Inflammatory macrophage (primary cell): ENCODE results near the gene WDR74.
"Not testable (repeated sequence)": the region's sequence is repeated elsewhere in the genome, so short reads cannot be mapped to it uniquely, and the experiment has no call there.

Source experiments
- DNase-seq, 2 donors: peaks; one replicate each; pipeline ENCODE4 v3.0.0-alpha.2; 2020 to 2022

WDR74 gene

DNA sequence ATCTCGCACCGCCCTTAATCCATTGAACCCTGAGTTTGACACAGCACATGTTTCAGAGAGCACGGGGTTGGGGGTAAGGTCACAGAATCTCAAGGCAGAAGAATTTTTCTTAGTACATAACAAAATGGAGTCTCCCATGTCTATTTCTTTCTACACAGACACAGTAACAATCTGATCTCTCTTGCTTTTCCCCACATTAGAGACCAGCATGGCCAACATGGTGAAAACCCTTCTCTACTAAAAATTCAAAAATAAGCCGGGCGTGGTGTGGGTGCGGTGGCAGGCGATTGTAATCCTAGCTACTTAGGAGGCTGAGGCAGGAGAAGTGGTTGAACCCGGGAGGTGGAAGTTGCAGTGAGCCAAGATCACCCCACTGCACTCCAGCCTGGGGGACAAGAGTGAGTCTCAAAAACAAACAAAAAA, 19.9 kb upstream of the WDR74 start:
- not testable (repeated sequence) for DNase-seq

DNA sequence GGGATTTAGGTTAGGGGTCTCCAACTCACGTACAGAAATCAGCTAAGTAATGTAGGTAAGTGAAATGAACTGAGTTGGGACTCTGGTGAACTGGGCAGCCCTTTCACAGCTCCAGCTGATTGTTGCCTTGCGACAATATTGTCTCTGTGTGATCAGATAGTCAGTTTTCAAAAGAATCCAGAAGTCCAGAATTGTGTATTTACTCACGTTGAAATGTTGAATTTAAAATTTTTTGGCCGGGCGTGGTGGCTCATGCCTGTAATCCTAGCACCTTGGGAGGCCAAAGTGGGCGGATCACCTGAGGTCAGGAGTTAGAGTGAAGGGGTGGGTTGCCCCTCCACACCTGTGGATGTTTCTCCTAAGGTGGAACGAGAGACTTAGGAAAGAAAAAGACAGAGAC, 18.8 kb upstream of the WDR74 start:
- no peak for DNase-seq

DNA sequence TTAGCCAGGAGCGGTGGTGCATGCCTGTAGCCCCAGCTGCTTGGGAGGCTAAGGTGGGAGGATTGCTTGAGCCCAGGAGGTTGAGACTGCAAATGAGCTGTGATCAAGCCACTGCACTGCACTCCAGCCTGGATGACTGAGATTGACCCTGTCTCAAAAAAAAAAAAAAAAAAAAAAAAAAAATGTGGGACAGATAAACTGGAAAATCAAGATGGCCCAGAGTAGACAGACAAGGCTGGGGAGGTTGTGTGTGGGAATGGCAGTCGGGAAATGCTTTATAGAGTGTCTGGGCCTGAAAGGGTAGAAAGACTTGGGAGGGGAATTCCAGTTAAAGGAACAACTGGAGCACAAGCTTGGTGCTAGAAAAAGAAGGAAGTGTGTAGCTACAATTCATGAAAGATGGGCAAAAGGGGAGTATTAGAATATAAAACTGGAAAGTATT, 18.2 kb upstream of the WDR74 start:
- peak in 1 of 2 donors; percentile 21 for DNase-seq

DNA sequence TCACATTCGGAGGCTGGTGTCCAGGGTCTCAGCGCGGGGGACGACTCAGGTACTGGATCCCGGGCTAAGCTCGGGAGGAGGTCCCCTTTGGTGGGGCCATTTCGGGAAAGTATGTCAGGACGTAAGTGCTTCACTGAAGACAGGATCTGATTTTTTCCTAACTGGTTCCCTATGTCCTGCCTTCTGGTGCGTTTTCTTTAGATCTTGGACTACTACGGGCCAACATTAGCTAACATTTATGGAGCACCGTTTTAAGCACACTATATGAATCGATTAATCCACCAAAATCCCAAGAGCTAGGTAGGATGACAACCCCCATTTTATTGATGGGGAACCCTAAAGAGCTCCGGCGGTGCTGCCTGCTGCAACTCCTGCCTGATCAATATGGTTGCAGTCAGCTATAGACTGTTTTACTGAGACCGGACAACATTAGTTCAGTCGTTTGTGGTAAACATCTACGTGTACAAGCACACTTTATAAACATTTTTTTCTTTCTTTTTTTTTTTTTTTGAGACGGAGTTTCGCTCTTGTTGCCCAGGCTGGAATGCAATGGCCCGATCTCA, 17.0 kb upstream of the WDR74 start:
- no peak for DNase-seq

DNA sequence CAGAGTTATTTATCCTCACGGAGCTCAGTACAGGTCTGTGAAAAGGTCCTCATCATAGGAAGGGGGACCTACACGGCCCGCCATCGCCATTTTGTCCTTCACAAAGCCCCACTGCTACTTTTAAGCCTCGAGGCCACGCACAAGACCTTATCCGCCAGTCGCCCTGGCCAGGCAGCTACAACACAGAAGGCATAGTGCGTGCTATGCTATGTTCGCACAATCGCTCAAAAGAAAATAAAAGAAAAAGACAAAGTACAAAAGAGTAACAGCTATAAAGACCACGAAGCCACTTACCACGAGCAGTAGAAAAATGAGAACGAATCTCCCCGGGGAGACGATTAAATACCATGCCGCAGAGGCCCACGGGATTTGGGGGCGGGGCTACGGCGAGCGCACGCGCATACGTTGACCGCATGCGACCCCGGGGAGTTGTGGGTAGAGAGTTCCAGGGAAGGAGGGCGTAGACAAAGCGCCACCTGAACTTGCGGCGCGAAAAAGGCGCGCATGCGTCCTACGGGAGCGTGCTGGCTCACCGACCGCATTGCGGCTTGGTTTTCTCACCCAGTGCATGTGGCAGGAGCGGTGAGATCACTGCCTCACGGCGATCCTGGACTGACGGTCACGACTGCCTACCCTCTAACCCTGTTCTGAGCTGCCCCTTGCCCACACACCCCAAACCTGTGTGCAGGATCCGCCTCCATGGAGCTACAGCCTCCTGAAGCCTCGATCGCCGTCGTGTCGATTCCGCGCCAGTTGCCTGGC, 16.4 kb upstream of the WDR74 start:
- DNase-seq: peak; percentile 97 to 98

DNA sequence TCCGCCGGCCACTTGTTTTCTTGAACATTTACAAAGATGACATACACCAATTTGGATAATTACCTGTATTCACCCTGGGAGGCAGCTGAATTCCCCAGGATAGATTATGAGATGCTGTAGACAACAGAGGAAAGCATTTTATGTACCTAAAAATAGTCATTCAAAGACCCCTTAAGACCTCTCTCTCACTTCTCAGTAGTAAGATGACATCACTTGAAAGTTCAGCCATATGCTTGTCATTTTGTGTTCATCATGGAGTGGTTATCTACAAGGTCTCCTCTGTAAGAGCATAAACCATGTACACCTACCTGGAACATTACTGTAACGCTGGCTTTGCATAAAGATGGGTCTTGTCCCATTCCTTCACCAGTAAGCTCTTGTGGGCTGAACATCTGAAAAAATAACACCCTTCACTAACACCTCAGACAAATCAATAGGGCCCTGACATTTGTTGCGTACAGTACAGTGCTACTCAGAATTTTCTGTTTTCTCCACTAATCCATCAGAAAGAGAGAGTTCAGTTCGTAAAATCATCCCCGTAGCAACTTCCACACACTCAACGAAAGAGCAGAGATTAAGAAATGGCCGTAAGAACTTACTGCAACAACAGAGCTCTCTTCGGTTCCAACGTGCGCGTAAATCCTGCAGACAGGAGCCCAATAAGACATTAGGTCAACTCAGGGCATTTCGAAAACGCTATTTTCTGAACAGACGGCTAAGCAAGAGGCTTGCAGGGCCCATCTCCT, 15.6 kb upstream of the WDR74 start:
- DNase-seq: peak in 1 of 2 donors; percentile 16

DNA sequence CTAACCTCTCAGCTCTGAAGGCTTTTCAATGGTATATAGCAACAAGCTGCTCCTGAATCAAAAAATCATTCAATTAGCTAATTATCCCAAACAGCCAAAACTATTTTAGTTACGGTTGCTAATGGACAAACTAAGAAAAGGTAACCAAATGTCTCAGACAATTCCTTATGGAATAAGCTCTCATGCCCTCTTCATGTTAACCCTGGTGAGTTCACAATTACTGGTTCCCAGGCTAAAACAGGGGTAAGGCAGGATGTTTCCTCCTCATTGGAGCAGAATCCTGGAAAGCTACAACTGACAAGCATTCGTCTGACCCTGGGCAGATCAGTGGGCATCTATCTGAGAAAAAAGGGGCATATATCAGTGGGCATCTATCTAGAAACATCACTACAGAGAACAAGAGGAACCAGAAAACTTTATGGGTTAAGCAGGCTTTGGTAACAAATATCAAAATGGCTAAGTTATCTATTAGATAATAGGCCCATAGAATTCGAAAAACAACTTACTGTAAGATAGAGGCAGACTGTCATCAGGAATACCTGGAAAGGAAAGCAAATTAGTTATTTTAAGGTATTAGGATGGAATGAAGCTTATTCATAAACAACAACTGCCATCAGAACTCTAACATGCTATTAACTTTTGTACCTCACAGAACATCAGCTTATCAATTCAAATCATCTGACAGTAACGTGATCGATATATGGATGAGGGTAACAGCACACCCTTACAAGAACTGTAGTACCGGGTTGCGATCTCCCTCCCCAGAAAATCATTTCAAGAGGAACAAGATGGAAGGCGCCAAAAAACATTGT, 14.8 kb upstream of the WDR74 start:
- no peak for DNase-seq

DNA sequence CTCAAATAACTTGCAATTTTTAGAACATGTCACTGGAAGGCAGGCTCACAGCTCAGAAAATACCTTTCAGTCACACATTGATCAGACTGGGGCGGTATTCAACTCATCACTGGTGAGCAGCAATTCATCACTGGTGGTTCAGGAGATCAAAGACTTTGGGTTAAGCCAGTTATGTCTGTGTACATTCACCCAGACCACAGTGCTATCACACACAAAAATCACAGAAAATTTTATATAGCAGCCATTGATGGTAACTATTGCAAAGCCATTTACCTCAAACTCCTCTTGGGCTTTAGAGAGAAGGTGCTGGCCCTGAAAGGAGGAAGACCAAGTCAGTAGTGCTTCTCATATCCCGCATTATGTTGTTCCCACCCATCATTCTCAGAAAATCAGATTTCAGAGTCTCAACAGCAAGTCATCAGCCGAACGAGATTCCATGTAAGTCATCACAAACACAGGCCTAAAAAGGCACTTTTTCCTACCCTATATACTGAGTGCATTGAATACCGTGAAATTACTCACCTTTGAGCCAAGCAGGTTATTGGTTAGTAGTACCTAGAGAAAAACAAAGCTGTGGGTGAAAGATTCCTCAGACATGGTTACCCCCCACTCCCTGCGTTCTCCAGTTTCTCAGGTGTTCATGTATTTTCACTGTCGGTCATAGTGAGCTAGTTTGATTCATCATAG, 14.0 kb upstream of the WDR74 start:
- no peak for DNase-seq

DNA sequence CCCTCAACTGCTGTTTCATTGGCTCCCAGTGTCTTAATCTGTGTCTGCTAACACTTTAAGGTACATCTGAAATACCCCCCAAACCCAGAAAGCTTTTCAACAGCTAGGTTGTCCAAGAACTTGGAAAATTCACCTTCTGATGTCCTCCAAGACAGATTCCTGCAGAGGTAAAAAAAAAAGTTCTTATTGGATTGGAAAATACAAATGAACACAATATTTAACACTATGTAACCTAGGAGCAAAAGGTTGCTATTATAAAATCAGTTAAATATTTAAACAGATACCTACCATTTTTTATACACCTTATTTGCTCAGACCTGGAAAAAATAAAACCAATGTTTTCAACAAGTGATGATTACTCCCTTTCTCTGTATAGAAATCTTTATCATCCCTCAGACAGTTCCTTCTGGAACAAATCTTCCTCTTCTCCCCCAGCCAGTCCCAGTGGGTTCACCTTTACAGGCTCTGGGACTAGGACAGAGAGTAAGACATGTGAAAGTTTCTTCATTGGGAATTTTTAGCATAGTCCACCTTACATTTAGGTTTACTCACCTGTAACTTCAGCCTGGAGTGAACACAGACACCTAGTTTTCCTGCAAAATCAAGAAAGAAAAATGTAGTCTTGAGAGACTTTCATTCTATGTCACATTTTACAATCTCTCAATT, 13.3 kb upstream of the WDR74 start:
- no peak for DNase-seq

DNA sequence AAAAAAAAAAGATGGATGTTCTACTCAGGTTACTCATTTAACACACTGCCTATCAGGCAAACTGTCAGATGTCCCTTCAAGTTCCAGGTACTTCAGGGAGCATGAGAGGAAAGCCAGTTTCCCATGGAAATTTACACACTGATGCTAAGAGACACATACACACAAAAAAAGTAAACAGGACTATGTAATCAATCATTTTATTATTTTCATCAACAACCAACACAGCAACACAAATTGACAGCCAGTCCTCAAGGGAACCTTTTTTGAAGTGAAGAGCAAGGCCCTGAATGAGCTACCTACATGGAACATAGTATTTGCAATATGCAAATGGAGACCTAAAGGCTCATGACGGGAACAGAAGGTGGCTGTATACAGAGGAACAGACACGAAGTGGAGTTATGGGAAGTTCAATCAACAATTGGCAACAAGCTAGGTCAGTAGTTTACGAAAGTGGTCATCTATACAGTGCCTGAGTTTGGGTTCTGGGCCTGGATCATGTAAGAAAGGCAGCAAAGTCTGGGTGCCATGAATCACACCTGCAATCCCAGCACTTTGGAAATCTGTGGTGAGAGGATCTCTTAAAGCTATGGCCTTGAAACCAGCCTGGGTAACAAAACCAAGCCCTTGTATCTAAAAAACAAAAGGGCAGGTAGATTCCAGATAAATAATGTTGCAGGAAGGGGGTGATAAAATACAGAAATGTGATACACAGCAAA, 12.6 kb upstream of the WDR74 start:
- no peak for DNase-seq

DNA sequence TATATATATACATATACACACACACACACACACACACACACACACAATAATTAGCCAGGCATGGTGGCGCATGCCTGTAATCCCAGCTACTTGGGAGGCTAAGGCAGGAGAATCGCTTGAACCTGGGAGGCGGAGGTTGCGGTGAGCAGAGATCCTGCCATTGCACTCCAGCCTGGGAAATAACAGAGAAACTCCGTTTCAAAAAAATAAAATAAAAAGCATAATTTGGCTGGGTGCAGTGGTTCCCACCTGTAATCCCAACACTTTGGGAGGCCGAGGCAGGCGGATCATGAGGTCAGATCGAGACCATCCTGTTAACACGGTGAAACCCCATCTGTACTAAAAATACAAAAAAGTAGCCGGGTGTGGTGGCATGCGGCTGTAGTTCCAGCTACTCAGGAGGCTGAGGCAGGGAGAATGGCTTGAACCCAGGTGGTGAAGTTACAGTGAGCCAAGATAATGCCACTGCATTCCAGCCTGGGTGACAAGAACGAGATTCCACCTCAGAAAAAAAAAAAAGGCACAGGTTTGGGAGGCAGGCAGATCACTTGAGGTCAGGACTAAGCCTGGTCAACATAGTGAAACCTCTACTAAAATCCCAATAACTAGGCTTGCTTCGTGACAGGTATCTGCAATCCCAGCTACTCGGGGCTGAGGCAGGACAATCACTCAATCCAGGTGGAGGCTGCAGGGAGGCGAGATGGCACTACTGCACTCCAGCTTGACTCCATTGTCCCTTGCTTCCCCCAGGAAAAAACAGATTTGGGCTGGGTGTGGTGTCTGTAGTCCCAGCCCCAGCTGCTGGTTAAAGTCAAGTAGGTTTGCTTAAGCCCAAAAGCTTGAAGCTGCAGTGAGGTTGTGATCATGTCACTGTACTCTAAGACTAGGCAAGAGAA, 11.8 kb upstream of the WDR74 start:
- no peak for DNase-seq

DNA sequence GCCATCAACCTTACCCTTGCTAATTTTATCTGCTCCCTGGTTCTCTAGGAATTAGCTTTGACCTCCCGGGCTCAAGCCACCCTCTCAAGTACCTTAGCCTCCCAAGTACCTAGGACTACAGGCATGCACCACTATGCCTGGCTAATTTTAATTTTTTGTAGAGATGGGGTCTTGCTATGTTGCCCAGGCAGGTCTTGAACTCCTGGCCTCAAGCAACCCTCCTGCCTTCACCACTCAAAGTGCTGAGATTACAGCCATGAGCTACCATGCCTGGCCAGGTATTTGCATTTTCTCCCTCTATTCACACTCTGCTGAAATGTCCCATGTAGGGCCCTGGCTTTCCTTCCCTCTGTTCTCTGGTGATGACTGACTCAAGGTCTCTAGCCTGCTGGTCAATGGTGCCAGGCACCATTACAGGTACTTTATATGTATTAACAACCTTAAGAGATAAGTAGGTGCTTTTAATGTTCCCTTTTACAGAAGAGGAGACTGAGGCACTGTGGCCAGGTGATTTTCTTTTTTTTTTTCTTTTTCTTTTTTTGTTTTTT, 8.5 kb upstream of the WDR74 start:
- no peak for DNase-seq

DNA sequence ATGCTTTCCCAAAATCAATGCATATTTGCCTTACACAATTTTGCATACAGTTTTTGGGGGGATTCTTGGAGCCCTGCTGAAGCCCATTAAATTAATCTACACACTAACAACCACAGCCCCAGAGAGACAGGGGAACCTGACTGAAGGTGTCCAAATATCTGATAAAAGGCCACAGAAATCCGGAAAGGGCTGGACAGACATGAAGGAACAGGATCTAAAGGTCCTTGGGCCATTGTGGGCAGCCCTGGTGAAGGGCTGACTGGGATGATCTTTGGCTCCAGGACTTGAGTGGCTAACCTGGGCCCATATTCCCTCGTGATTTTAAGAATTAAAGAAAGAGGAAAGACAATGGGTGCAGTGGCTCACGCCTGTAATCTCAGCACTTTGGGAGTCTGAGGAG, 6.8 kb upstream of the WDR74 start:
- DNase-seq: no peak

DNA sequence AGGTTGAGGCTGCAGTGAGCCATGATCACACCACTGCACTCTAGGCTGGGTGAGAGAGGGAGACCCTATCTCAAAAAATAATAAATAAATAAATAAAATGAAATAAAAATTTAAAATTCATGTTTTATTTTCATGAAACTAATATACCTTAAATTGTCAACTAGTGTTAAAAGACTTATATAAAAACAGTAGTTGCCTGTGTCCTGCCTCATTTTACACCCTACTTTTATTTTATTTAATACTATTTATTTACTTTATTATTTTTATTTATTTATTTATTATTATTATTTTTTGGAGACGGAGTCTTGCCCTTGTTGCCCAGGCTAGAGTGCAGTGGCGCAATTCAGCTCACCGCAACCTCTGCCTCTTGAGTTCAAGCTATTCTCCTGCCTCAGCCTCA, 4.8 kb upstream of the WDR74 start:
- DNase-seq: no peak

DNA sequence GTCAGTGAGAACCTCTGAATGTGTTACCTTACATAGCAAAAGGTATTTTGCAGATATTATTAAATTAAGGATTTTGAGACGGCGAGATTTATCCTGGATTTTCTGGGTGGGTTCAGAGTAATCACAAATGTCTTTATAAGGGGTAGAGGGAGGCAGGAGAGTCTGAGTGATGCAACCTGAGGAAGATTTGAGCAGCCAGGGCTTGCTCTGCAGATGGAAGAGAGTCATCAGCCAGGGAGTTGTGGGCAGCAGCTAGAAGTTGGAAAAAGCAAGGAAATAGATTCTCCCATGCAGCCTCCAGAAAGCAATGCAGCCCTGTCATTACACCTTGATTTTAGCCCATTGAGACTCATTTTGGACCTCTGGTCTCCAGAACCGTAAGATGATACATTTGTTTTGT, 4.1 kb upstream of the WDR74 start:
- DNase-seq: no peak

DNA sequence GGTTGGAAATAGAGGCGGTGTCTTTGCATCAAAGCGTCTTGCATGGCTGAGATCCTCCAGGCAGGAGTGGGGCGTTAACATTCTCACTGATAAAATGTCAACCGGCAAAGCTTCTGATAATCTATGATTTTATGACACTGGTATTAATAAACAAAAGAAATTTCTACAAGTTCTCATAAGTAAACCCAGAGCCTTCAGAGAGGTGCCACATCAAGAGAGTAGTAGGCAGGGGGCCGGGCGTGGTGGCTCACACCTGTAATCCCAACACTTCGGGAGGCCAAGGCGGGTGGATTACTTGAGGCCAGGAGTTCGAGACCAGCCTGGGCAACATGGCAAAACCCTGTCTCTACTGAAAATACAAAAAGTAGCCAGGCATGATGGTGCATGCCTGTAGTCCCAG, 3.5 kb upstream of the WDR74 start:
- DNase-seq: not testable (repeated sequence)

DNA sequence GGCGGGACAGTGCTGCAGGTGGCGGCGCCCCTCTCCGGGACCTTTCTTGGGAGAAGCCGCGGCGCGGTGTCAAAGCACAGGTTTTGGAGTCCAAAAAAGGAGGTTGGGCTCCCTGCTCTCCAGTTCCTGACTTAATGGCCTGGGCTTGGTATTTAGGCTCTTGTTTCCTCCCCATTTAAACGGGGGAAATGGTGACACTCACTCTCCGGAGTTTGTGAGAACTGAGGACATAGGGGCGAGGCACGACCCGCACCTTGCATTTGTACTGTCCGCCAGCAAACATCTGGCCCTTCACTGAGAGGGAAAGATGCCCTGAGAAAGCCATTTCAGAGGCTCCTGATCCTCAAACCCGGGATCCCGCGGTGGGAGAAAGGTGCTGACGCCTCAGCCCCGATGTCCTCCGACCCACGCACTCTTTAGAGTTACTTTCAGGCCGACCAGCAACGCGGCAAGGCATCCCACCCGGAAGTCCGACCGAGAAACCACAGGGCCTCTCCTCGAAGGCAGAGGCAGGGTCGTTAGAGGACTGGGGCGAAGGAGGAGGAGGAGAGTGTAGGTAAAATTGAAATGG, 2.9 kb upstream of the WDR74 start:
- DNase-seq: peak; percentile 26 to 42

DNA sequence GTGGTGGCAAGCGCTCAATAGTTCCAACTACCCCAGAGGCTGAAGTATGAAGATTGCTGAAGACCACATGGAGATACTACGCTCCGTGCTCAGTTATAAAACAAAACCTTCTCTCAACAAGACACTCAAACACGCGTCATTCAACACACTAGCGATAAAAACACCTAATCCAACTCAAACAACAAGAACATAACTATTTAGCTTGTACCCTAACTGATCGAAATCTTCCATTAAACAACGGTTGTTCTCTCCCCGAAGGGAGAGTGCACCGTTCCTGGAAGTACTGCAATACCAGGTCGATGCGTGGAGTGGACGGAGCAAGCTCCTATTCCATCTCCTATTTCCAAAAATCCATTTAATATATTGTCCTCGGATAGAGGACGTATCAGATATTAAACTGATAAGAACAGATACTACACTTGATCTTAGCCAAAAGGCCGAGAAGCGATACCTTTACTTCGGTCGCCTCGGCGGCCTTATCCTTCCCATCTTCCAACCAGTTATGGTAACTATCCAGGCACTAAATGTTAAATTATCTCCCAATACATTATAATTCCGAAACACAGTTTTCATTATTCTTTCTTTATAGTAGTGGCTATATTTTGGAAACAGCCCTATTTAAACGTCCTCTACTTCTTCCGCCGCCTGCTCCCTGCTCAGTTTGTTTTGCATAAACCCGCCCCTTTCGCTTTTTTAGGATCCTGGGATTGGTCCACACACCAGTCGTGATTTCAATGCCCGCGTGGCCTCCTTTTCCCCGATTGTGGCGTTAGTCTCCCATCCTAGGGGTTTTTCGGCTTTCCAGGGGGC, 2.2 kb upstream of the WDR74 start:
- DNase-seq: peak; percentile 96 to 99
